HEK293 (cell line): ENCODE measurements around the gene UBA6.

Experiments
- CTCF ChIA-PET: fragments of 350-600 bp; formaldehyde crosslinking; extraction: SDS; loops from one replicate; lab custom pipeline; 2021; ENCODE audit warnings: antibody characterized with exemption; lab: Yijun Ruan, JAX
- POLR2A ChIA-PET: fragments of 300-600 bp; formaldehyde crosslinking; extraction: SDS; loops from one replicate; lab custom pipeline; 2020; ENCODE audit warnings: antibody characterized with exemption, inconsistent platforms; lab: Yijun Ruan, JAX
- H3K27ac ChIP-seq: fragments of 200-500 bp; sonication (Bioruptor generic); 2 replicates; pipeline ENCODE4 v1.5.1; 2014; ENCODE audit warnings: low read depth, low read length, control low read depth, inconsistent platforms; ENCODE audit errors: extremely low read depth
- H3K36me3 ChIP-seq, 2 experiments: fragments of 200-500 bp in 1 of 2; sonication (Bioruptor generic) in 1 of 2; 1 replicate in 1 of 2; 2 replicates in 1 of 2; pipeline ENCODE4 v1.5.1; 2014 to 2017; ENCODE audit warnings: inconsistent platforms in 2 of 2, low read length in 2 of 2; ENCODE audit not compliant: control insufficient read depth in 2 of 2, insufficient read depth in 1 of 2
- H3K4me1 ChIP-seq: fragments of 200-500 bp; sonication (Bioruptor generic); 2 replicates; pipeline ENCODE4 v1.5.1; 2014; ENCODE audit warnings: mild to moderate bottlenecking, low read length, inconsistent platforms; ENCODE audit not compliant: control insufficient read depth, insufficient read depth
- H3K4me3 ChIP-seq: 2 replicates; pipeline ENCODE4 v1.5.1; 2011; ENCODE audit warnings: low read depth, mild to moderate bottlenecking, control low read depth, low read length, moderate library complexity
- H3K9me3 ChIP-seq: fragments of 200-500 bp; sonication (Bioruptor generic); 2 replicates; pipeline ENCODE4 v1.5.1; 2014; ENCODE audit warnings: low read depth, low read length, inconsistent platforms; ENCODE audit not compliant: control insufficient read depth, insufficient read depth
- HOXD13 ChIP-seq: sonication (generic); formaldehyde crosslinking; IDR thresholded peaks from 2 replicates; pipeline ENCODE4 v1.8.0; 2022; ENCODE audit warnings: missing genetic modification reagents, borderline replicate concordance
- IKZF3 ChIP-seq: fragments of 450-650 bp; IDR thresholded peaks from 2 replicates; pipeline ENCODE4 v1.5.0; 2018; ENCODE audit warnings: missing biosample characterization, mild to moderate bottlenecking, missing genetic modification characterization, moderate library complexity
- MYNN ChIP-seq: fragments of 450-650 bp; formaldehyde crosslinking; IDR thresholded peaks from 2 replicates; pipeline ENCODE4 v1.5.1; 2016; ENCODE audit warnings: missing biosample characterization, missing genetic modification characterization, borderline replicate concordance
- MZF1 ChIP-seq: fragments of 450-650 bp; formaldehyde crosslinking; IDR thresholded peaks from 2 replicates; pipeline ENCODE4 v1.5.1; 2017; ENCODE audit warnings: missing biosample characterization, missing genetic modification characterization, borderline replicate concordance
- PRDM4 ChIP-seq: fragments of 450-650 bp; formaldehyde crosslinking; IDR thresholded peaks from 2 replicates; pipeline ENCODE4 v1.5.1; 2017; ENCODE audit warnings: missing biosample characterization, missing genetic modification characterization
- SETDB1 ChIP-seq: IDR thresholded peaks from one replicate; pipeline ENCODE4 v1.6.1; 2017; ENCODE audit warnings: mild to moderate bottlenecking, low read length, moderate library complexity, mixed read lengths; ENCODE audit not compliant: insufficient read length
- TRIM28 ChIP-seq: IDR thresholded peaks from 2 replicates; pipeline ENCODE4 v1.6.1; 2011; ENCODE audit warnings: low read length, control low read depth, borderline replicate concordance
- WT1 ChIP-seq: fragments of 450-650 bp; formaldehyde crosslinking; IDR thresholded peaks from 2 replicates; pipeline ENCODE4 v1.5.1; 2016; ENCODE audit warnings: missing biosample characterization, missing genetic modification characterization
- ZBTB1 ChIP-seq: fragments of 450-650 bp; formaldehyde crosslinking; IDR thresholded peaks from 2 replicates; pipeline ENCODE4 v1.5.1; 2016; ENCODE audit warnings: missing biosample characterization, missing genetic modification characterization
- ZFHX2 ChIP-seq: fragments of 450-650 bp; formaldehyde crosslinking; conservative IDR thresholded peaks from 2 replicates; pipeline ENCODE4 v1.5.1; 2016; ENCODE audit warnings: missing biosample characterization, missing genetic modification characterization
- ZNF112 ChIP-seq: fragments of 450-650 bp; formaldehyde crosslinking; IDR thresholded peaks from 2 replicates; pipeline ENCODE4 v1.5.0; 2017; ENCODE audit warnings: missing biosample characterization, missing genetic modification characterization
- ZNF18 ChIP-seq: fragments of 450-650 bp; formaldehyde crosslinking; IDR thresholded peaks from 2 replicates; pipeline ENCODE4 v1.5.1; 2016; ENCODE audit warnings: missing biosample characterization, missing genetic modification characterization
- ZNF19 ChIP-seq: fragments of 450-650 bp; formaldehyde crosslinking; IDR thresholded peaks from 2 replicates; pipeline ENCODE4; 2016; ENCODE audit warnings: missing biosample characterization, missing genetic modification characterization, low read depth
- ZNF214 ChIP-seq: fragments of 450-650 bp; formaldehyde crosslinking; IDR thresholded peaks from 2 replicates; pipeline ENCODE4 v1.5.1; 2017; ENCODE audit warnings: missing biosample characterization, mild to moderate bottlenecking, missing genetic modification characterization, borderline replicate concordance
- ZNF23 ChIP-seq: fragments of 450-650 bp; formaldehyde crosslinking; IDR thresholded peaks from 2 replicates; pipeline ENCODE4 v1.5.1; 2016; ENCODE audit warnings: missing biosample characterization, missing genetic modification characterization, borderline replicate concordance
- ZNF324 ChIP-seq: fragments of 450-650 bp; formaldehyde crosslinking; IDR thresholded peaks from 2 replicates; pipeline ENCODE4 v1.5.1; 2016; ENCODE audit warnings: missing biosample characterization, missing genetic modification characterization
- ZNF473 ChIP-seq: fragments of 450-650 bp; formaldehyde crosslinking; IDR thresholded peaks from 2 replicates; pipeline ENCODE4 v1.5.1; 2017; ENCODE audit warnings: missing biosample characterization, missing genetic modification characterization
- ZNF514 ChIP-seq: fragments of 450-650 bp; formaldehyde crosslinking; IDR thresholded peaks from 2 replicates; pipeline ENCODE4 v1.5.1; 2016; ENCODE audit warnings: missing biosample characterization, missing genetic modification characterization
- ZNF580 ChIP-seq: fragments of 450-650 bp; formaldehyde crosslinking; IDR thresholded peaks from 2 replicates; pipeline ENCODE4 v1.5.1; 2016; ENCODE audit warnings: missing biosample characterization, missing genetic modification characterization
- ZNF624 ChIP-seq: fragments of 450-650 bp; formaldehyde crosslinking; IDR thresholded peaks from 2 replicates; pipeline ENCODE4 v1.5.1; 2017; ENCODE audit warnings: missing biosample characterization, missing genetic modification characterization
- ZNF658 ChIP-seq: fragments of 450-650 bp; formaldehyde crosslinking; IDR thresholded peaks from 2 replicates; pipeline ENCODE4; 2016; ENCODE audit warnings: missing biosample characterization, missing genetic modification characterization
- ZNF768 ChIP-seq: fragments of 450-650 bp; formaldehyde crosslinking; IDR thresholded peaks from 2 replicates; pipeline ENCODE4 v1.5.1; 2018; ENCODE audit warnings: missing biosample characterization, mild to moderate bottlenecking, missing genetic modification characterization
- ZNF777 ChIP-seq: fragments of 450-650 bp; formaldehyde crosslinking; IDR thresholded peaks from 2 replicates; pipeline ENCODE4 v1.5.1; 2017; ENCODE audit warnings: missing biosample characterization, missing genetic modification characterization, borderline replicate concordance
- ZSCAN18 ChIP-seq: fragments of 450-650 bp; formaldehyde crosslinking; IDR thresholded peaks from 2 replicates; pipeline ENCODE4 v1.5.1; 2016; ENCODE audit warnings: missing biosample characterization, missing genetic modification characterization
- TF ChIP-seq, protein P1 (sequence below): fragments of 450-650 bp; formaldehyde crosslinking; IDR thresholded peaks from 2 replicates; pipeline ENCODE4 v1.5.1; 2016; ENCODE audit warnings: missing biosample characterization, missing genetic modification characterization

The UBA6 gene

GRCh38 chr4:67573193-67573592 lies 127.8 kb downstream of the UBA6 start (continued):
- TF ChIP-seq ZNF580 (tag by site-specific recombination) (no peak), IKZF3 (tag by site-specific recombination) (no peak), TRIM28 (no peak), ZSCAN18 (tag by site-specific recombination) (no peak), HOXD13 (CRISPR knock-in tag) (no peak), MYNN (no peak)

GRCh38 chr4:67571975-67572374 lies 129.0 kb downstream of the UBA6 start:
- Histone ChIP-seq H3K36me3 (no peaks in the 10 kb centered on the region), H3K27ac (no peak overlapping the region), H3K4me3 (no peak overlapping the region), H3K4me1 (no peaks in the 10 kb centered on the region), H3K9me3 (no peaks in the 10 kb centered on the region)
- ChIA-PET CTCF (no interaction called here), POLR2A (no interaction called here)
- TF ChIP-seq ZNF658 (tag by site-specific recombination) (no peak), ZBTB1 (tag by site-specific recombination) (no peak), SETDB1 (no peak), ZNF19 (tag by site-specific recombination) (no peak), MZF1 (tag by site-specific recombination) (no peak), ZFHX2 (tag by site-specific recombination) (no peak), ZNF473 (tag by site-specific recombination) (no peak), ZNF23 (tag by site-specific recombination) (no peak), ZNF768 (no peak), ZNF18 (tag by site-specific recombination) (no peak), WT1 (tag by site-specific recombination) (no peak), ZNF324 (no peak), ZNF112 (tag by site-specific recombination) (no peak), ZNF514 (tag by site-specific recombination) (no peak), ZNF214 (no peak), ZNF624 (no peak), ZNF777 (tag by site-specific recombination) (no peak), PRDM4 (tag by site-specific recombination) (no peak)
- TF ChIP-seq, protein P1, sequence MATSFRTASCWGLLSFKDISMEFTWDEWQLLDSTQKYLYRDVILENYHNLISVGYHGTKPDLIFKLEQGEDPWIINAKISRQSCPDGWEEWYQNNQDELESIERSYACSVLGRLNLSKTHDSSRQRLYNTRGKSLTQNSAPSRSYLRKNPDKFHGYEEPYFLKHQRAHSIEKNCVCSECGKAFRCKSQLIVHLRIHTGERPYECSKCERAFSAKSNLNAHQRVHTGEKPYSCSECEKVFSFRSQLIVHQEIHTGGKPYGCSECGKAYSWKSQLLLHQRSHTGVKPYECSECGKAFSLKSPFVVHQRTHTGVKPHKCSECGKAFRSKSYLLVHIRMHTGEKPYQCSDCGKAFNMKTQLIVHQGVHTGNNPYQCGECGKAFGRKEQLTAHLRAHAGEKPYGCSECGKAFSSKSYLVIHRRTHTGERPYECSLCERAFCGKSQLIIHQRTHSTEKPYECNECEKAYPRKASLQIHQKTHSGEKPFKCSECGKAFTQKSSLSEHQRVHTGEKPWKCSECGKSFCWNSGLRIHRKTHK (tag by site-specific recombination), result no peak
